Upper lobe of left lung (tissue), 4 donors: ENCODE results near the gene CACNA1S.

ENCODE experiments used
- CTCF ChIP-seq, 6 experiments: fragments of 450-650 bp in 4 of 6; fragments of 200-600 bp in 2 of 6; sonication (generic) in 2 of 6; IDR thresholded peaks; one replicate each; pipeline ENCODE4 v1.5.1; 2016 to 2019; ENCODE audit warnings: antibody characterized with exemption in 6 of 6
- POLR2A ChIP-seq, 4 donors: fragments of 450-650 bp; IDR thresholded peaks; one replicate each; pipeline ENCODE4 v1.5.1; 2016 to 2017; ENCODE audit warnings: antibody characterized with exemption in 4 of 4, mild to moderate bottlenecking in 2 of 4
- POLR2AphosphoS5 ChIP-seq, 2 donors: sonication (generic); formaldehyde crosslinking; IDR thresholded peaks; one replicate each; pipeline ENCODE4 v1.5.1; 2017; ENCODE audit warnings: antibody characterized with exemption in 2 of 2

- no peak for TF ChIP-seq POLR2A (IDR thresholded peaks at IDR 0.05)
- TF ChIP-seq CTCF (IDR thresholded peaks at IDR 0.05), result no peak
- TF ChIP-seq POLR2AphosphoS5 (IDR thresholded peaks at IDR 0.05), result no peak
These were observed 13.6 kb upstream of the CACNA1S start for GRCh38 chr1:201125800-201126199.
